Esophagus squamous epithelium (tissue), 5 donors: ENCODE results near the gene TSEN15. TPM values are rescaled to one million over a fixed set of nuclear protein-coding genes. Genes with fewer than 3 reads are reported as not detected.

Experiments used
- DNase-seq: peaks from one replicate; lab custom pipeline; 2025; lab: John Stamatoyannopoulos, UW
- H3K27ac ChIP-seq, 4 donors: fragments of 200-600 bp; sonication (generic); one replicate each; pipeline ENCODE4 v1.5.1; 2016 to 2019; ENCODE audit warnings: mild to moderate bottlenecking in 1 of 4
- H3K27me3 ChIP-seq, 4 donors: fragments of 200-600 bp; sonication (generic); 1 replicate in 3 of 4; 2 replicates in 1 of 4; pipeline versions ENCODE4 v1.5.1 to v1.6.0; 2017 to 2021; ENCODE audit warnings: antibody characterized with exemption in 1 of 4
- H3K36me3 ChIP-seq, 3 donors: fragments of 200-600 bp; sonication (generic); one replicate each; pipeline ENCODE4 v1.5.1; 2016 to 2019
- H3K4me1 ChIP-seq, 3 donors: fragments of 200-600 bp; sonication (generic); one replicate each; pipeline ENCODE4 v1.5.1; 2017 to 2019
- H3K4me3 ChIP-seq, 4 donors: fragments of 200-600 bp; sonication (generic); 1 replicate in 3 of 4; 2 replicates in 1 of 4; pipeline ENCODE4 v1.5.1; 2016 to 2019; ENCODE audit warnings: mild to moderate bottlenecking in 2 of 4, moderate library complexity in 1 of 4
- H3K9me3 ChIP-seq, 3 donors: fragments of 200-600 bp; sonication (generic); one replicate each; pipeline ENCODE4 v1.5.1; 2016 to 2019
- CTCF ChIP-seq, 6 experiments: fragments of 450-650 bp in 4 of 6; fragments of 200-600 bp in 2 of 6; sonication (generic) in 2 of 6; IDR thresholded peaks; one replicate each; pipeline ENCODE4 v1.5.1; 2016 to 2019; ENCODE audit warnings: antibody characterized with exemption in 6 of 6, mild to moderate bottlenecking in 4 of 6, moderate library complexity in 4 of 6
- POLR2A ChIP-seq, 4 donors: fragments of 450-650 bp; IDR thresholded peaks; one replicate each; pipeline ENCODE4 v1.6.1; 2017; ENCODE audit warnings: antibody characterized with exemption in 4 of 4, mild to moderate bottlenecking in 4 of 4, moderate library complexity in 3 of 4
- WGBS, 2 donors: methylation state at CpG; one replicate each; pipeline ENCODE4 v1.1.5; 2018; 5-methylcytosine and 5-hydroxymethylcytosine counted together
- intact Hi-C: fragments of 100-400 bp; cut with DNase I; formaldehyde crosslinking; loops from one replicate; pipeline ENCODE4 v1.15.0; 2022
- total RNA-seq, 4 donors: library from RNA; depleted of rRNA; stranded (reverse); fragments of >200 nt; gene quantifications; one replicate each; pipeline ENCODE4 v1.1.0, GENCODE V29; 2016
- donor health status: DM: yes; HTN: yes; CAD: no.

The TSEN15 gene
- total RNA-seq, 4 donors from 2014 or later, result 16.5 to 25.4 (median 22.0) TPM

DNA sequence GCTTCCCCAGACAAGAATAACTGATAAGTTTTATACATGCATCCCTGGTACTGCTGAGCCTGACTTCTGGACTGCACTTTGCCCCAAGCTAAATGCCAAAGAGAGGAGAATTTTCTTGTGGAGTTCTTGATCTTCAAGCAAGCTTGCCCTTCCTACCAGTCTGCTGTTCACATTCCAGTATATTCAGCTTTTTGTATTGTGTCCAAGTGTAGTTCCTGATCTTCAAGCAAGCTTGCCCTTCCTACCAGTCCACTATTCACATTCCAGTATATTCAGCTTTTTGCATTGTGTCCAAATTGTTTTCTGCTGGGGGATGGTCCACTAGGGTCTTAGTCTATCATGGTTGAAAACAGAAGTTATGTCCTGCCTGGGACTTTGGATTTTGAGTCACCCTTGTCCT, 894 bp upstream of the TSEN15 start:
- H3K4me3 ChIP-seq, result peak overlapping the region in 3 of 4 donors; percentile 73 to 97 (median 91)
- peaks cover 0 to 15% (median 0%) of the 10 kb centered on the region in 3 donors for H3K36me3 ChIP-seq
- peaks cover 0 to 5% (median 0%) of the 10 kb centered on the region in 4 donors for H3K27me3 ChIP-seq
- TF ChIP-seq CTCF (IDR thresholded peaks at IDR 0.05) (no peak), POLR2A (IDR thresholded peaks at IDR 0.05) (no peak)
- peaks cover 7 to 29% (median 9%) of the 10 kb centered on the region in 3 donors for H3K4me1 ChIP-seq
- no peak for DNase-seq
- peak overlapping the region in 3 of 4 donors; percentile 80 to 91 (median 88) for H3K27ac ChIP-seq
- intact Hi-C loops, result no loop called here
- H3K9me3 ChIP-seq, result no peaks in the 10 kb centered on the region

- intact Hi-C loops, result no loop called here
- peaks cover 0 to 5% (median 0%) of the 10 kb centered on the region in 4 donors for H3K27me3 ChIP-seq
- WGBS, 2 donors, result 0 to 5% methylated on average over 5 of the region's 6 CpGs
- peaks cover 0 to 16% (median 0%) of the 10 kb centered on the region in 3 donors for H3K36me3 ChIP-seq
- TF ChIP-seq POLR2A (IDR thresholded peaks at IDR 0.05), result no peak
- no peak for TF ChIP-seq CTCF (IDR thresholded peaks at IDR 0.05)
- H3K9me3 ChIP-seq, result no peaks in the 10 kb centered on the region
- peak overlapping the region; percentile 73 to 97 (median 93) for H3K4me3 ChIP-seq
- no peak for DNase-seq
- H3K4me1 ChIP-seq, result peaks cover 7 to 29% (median 9%) of the 10 kb centered on the region in 3 donors
- peak overlapping the region; percentile 80 to 91 (median 87) for H3K27ac ChIP-seq
Measured at GRCh38 chr1:184051138-184051484, 419 bp upstream of the TSEN15 start.

DNA sequence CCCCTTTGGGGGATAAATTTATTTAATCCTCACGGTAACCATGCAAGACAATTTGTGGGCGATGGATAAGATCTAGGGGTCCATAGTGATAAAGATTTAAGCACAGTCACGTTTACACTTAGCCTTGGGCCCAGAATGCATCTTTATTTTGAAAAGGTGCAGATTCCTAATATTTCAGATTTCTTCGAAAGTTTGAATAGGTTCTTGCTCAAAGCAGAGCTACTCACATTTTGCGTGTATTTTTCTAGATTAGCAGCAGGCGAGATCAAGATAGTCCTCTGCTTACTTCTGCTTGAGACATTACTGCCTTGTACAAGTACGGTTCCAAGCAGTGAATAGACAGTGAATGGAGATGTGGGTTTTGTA, 647 bp downstream of the TSEN15 start:
- DNase-seq, result no peak
- WGBS, 2 donors, result 2% methylated on average over 7 of the region's 7 CpGs
- intact Hi-C loops, result no loop called here
- H3K4me1 ChIP-seq, result peaks cover 7 to 29% (median 9%) of the 10 kb centered on the region in 3 donors
- H3K27ac ChIP-seq, result peak overlapping the region; percentile 80 to 91 (median 87)
- peak overlapping the region; percentile 73 to 97 (median 93) for H3K4me3 ChIP-seq
- no peaks in the 10 kb centered on the region for H3K9me3 ChIP-seq
- no peak for TF ChIP-seq CTCF (IDR thresholded peaks at IDR 0.05)
- TF ChIP-seq POLR2A (IDR thresholded peaks at IDR 0.05), result no peak
- peaks cover 0 to 20% (median 0%) of the 10 kb centered on the region in 3 donors for H3K36me3 ChIP-seq
- H3K27me3 ChIP-seq, result peaks cover 0 to 5% (median 0%) of the 10 kb centered on the region in 4 donors

DNA sequence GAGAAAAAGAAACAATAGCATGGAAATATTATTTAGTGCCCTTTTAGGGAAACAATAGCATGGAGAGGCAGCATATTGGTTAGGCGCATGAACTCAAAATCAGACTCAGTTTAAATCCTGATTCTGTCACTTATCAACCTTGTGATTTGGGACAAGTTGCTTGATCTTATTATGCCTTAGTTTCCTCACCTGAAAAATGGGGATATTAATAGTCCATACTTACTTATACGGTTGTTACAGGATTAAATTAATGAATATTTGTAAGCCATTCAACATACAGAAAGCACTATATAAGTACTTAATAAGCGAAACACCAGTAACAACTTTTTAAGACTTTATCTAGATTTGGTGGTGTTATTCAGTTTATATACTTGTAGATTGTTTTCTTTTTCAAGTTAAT, 1.2 kb downstream of the TSEN15 start:
- TF ChIP-seq POLR2A (IDR thresholded peaks at IDR 0.05) (no peak), CTCF (IDR thresholded peaks at IDR 0.05) (no peak)
- H3K4me3 ChIP-seq, result peak overlapping the region in 2 of 4 donors; percentile 73 to 91
- H3K9me3 ChIP-seq, result no peaks in the 10 kb centered on the region
- intact Hi-C loops, result no loop called here
- H3K27me3 ChIP-seq, result peaks cover 0 to 5% (median 0%) of the 10 kb centered on the region in 4 donors
- no peak for DNase-seq
- H3K27ac ChIP-seq, result no peak overlapping the region
- WGBS, 2 donors, result 70 to 90% methylated on average over 3 of the region's 3 CpGs
- peaks cover 0 to 22% (median 0%) of the 10 kb centered on the region in 3 donors for H3K36me3 ChIP-seq
- H3K4me1 ChIP-seq, result peaks cover 7 to 29% (median 9%) of the 10 kb centered on the region in 3 donors

- peaks cover 7 to 29% (median 9%) of the 10 kb centered on the region in 3 donors for H3K4me1 ChIP-seq
- no peaks in the 10 kb centered on the region for H3K27me3 ChIP-seq
- no peak overlapping the region for H3K27ac ChIP-seq
- TF ChIP-seq POLR2A (IDR thresholded peaks at IDR 0.05) (no peak), CTCF (IDR thresholded peaks at IDR 0.05) (no peak)
- H3K36me3 ChIP-seq, result peaks cover 0 to 22% (median 0%) of the 10 kb centered on the region in 3 donors
- no peak overlapping the region for H3K4me3 ChIP-seq
- no peaks in the 10 kb centered on the region for H3K9me3 ChIP-seq
- DNase-seq, result no peak
- intact Hi-C loops, result no loop called here
Measured at GRCh38 chr1:184053881-184054280, 2.4 kb downstream of the TSEN15 start.
